Nephron progenitor cell (in vitro differentiated cells): Measurements from ENCODE around the gene VGLL4.

Experiments
- DNase-seq: peaks from one replicate; pipeline ENCODE4 v3.0.0; 2021
- H3K27ac Mint-ChIP-seq: 2 replicates; pipeline ENCODE4 v1.8.0; 2021; ENCODE audit warnings: mild to moderate bottlenecking, moderate library complexity, mixed read lengths
- H3K27me3 Mint-ChIP-seq: 2 replicates; pipeline ENCODE4 v1.8.0; 2021; ENCODE audit warnings: mild to moderate bottlenecking, low read depth, mixed read lengths; ENCODE audit not compliant: poor library complexity
- H3K36me3 Mint-ChIP-seq: 2 replicates; pipeline ENCODE4 v1.8.0; 2021; ENCODE audit warnings: low read depth, mixed read lengths
- H3K4me1 Mint-ChIP-seq: 2 replicates; pipeline ENCODE4 v1.8.0; 2021; ENCODE audit warnings: mixed read lengths
- H3K4me3 Mint-ChIP-seq: 2 replicates; pipeline ENCODE4 v1.8.0; 2021; ENCODE audit warnings: mild to moderate bottlenecking, moderate library complexity, mixed read lengths
- H3K9me3 Mint-ChIP-seq: 2 replicates; pipeline ENCODE4 v1.8.0; 2021; ENCODE audit warnings: mild to moderate bottlenecking, moderate library complexity, mixed read lengths
- TF ChIP-seq, protein P1 (sequence below): fragments of 200-600 bp; sonication (generic); IDR thresholded peaks from 2 replicates; pipeline ENCODE4 v1.5.0; 2021; ENCODE audit warnings: antibody characterized with exemption

Gene VGLL4

GRCh38 chr3:11607816-11608215 lies 35.9 kb downstream of the VGLL4 start:
- Mint-ChIP-seq H3K27me3 (peaks cover 2% of the 10 kb centered on the region), H3K36me3 (peaks cover 45% of the 10 kb centered on the region), H3K4me1 (peaks cover 96% of the 10 kb centered on the region), H3K27ac (no peak overlapping the region), H3K9me3 (no peaks in the 10 kb centered on the region), H3K4me3 (no peak overlapping the region)
- TF ChIP-seq, protein P1, sequence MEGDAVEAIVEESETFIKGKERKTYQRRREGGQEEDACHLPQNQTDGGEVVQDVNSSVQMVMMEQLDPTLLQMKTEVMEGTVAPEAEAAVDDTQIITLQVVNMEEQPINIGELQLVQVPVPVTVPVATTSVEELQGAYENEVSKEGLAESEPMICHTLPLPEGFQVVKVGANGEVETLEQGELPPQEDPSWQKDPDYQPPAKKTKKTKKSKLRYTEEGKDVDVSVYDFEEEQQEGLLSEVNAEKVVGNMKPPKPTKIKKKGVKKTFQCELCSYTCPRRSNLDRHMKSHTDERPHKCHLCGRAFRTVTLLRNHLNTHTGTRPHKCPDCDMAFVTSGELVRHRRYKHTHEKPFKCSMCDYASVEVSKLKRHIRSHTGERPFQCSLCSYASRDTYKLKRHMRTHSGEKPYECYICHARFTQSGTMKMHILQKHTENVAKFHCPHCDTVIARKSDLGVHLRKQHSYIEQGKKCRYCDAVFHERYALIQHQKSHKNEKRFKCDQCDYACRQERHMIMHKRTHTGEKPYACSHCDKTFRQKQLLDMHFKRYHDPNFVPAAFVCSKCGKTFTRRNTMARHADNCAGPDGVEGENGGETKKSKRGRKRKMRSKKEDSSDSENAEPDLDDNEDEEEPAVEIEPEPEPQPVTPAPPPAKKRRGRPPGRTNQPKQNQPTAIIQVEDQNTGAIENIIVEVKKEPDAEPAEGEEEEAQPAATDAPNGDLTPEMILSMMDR = no peak
- DNase-seq = no peak

- DNase-seq = no peak
- TF ChIP-seq, protein P1 = no peak
- Mint-ChIP-seq H3K4me1 (peaks cover 96% of the 10 kb centered on the region), H3K36me3 (peaks cover 45% of the 10 kb centered on the region), H3K27me3 (peaks cover 2% of the 10 kb centered on the region), H3K4me3 (no peak overlapping the region), H3K9me3 (no peaks in the 10 kb centered on the region), H3K27ac (peak overlapping the region; percentile 93)
Measured at GRCh38 chr3:11606865-11607440, 36.8 kb downstream of the VGLL4 start.

DNA sequence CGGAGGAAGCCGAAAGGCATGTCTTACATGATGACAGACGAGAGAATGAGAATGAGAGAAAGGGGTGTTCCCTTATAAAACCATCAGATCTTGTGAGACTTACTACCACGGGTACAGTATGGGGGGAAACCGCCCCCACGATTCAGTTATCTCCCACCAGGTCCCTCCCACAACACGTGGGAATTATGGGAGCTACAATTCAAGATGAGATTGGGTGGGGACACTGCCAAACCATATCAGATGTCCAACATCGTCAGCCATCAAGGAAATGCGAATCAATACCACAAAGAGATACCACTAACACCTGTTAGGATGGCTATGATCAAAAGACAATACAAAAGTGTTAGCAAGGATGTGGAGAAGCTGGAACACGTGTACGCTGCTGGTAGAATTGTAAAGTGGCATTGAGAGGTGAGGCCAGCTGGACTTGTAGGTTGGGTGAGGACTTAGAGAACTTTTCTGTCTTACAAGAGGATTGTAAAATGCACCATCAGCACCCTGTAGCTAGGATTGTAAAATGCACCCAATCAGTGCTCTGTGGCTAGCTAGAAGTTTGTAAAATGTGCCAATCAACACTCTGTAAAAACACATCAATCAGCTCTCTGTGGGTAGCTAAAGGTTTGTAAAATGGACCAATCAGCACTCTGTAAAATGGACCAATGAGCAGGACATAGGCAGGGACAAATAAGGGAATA lies 37.5 kb downstream of the VGLL4 start:
- peaks cover 48% of the 10 kb centered on the region for H3K36me3 Mint-ChIP-seq
- peaks cover 2% of the 10 kb centered on the region for H3K27me3 Mint-ChIP-seq
- no peak for DNase-seq
- H3K9me3 Mint-ChIP-seq = no peaks in the 10 kb centered on the region
- H3K27ac Mint-ChIP-seq = peak overlapping the region; percentile 93
- TF ChIP-seq, protein P1 = no peak
- H3K4me3 Mint-ChIP-seq = no peak overlapping the region
- H3K4me1 Mint-ChIP-seq = peaks cover 96% of the 10 kb centered on the region

- TF ChIP-seq, protein P1 = no peak
- no peak for DNase-seq
- Mint-ChIP-seq H3K9me3 (no peaks in the 10 kb centered on the region), H3K27me3 (peaks cover 2% of the 10 kb centered on the region), H3K27ac (peak overlapping the region; percentile 75), H3K4me3 (peak overlapping the region; percentile 5), H3K36me3 (peaks cover 57% of the 10 kb centered on the region), H3K4me1 (peaks cover 96% of the 10 kb centered on the region)
Measured at GRCh38 chr3:11605398-11605797, 38.3 kb downstream of the VGLL4 start.

DNA sequence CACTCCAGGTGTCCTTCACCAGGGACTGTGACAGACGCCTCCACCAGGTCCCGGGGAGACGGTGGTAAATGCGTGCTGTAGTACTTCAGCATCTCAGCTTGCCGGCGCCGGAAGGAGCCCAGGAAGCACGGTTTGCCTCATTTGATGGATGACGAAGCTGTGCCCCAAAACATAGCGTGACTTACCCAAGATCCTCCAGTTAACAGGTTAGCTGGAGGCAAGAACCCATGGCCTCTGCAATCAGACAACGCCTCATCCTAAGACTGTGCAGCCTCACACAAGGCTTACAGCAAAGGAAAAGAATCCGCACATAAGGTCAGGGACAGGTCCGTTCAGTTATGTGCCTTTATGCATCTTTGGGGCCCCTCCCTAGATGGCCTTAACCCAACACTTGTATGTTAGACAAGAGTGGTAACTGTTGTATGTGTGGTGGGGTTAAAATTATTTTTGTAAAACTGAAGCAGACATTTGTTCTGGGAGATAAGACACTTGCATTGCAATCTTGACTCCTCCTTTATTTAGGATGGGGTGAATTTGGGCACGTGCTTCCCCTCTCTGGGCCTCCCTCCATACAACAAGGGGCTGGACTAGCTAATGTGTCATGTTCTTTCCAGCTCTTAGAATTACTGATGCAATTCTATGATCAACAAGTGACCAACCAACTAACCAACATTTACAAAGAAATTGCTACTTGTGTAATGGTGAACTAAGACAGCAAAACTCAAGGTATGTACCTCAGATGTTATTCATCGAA lies 39.4 kb downstream of the VGLL4 start:
- Mint-ChIP-seq H3K27ac (peak overlapping the region; percentile 93), H3K27me3 (peaks cover 2% of the 10 kb centered on the region), H3K9me3 (peaks cover 6% of the 10 kb centered on the region), H3K4me1 (peaks cover 92% of the 10 kb centered on the region), H3K36me3 (peaks cover 56% of the 10 kb centered on the region), H3K4me3 (no peak overlapping the region)
- DNase-seq = no peak
- TF ChIP-seq, protein P1 = no peak
